HG02588 (cell line): ENCODE measurements around the gene STAT2.
"Not testable (repeated sequence)": the region's sequence is repeated elsewhere in the genome, so short reads cannot be mapped to it uniquely, and the experiment has no call there.

Experiments used
- ATAC-seq: cut with Tn5 transposase; IDR thresholded peaks from one replicate; pipeline ENCODE4 v1.9.1; 2021; ENCODE audit warnings: mild to moderate bottlenecking, moderate library complexity; ENCODE audit not compliant: unreplicated experiment

STAT2 gene

GRCh38 chr12:56362130-56363059 is 2.5 kb upstream of the STAT2 start, which contains the start of gene APOF:
APOF (minus strand) TSS chr12:56362857; CDS start chr12:56362745, 112 bp downstream.
- ATAC-seq: no peak

GRCh38 chr12:56361487-56362129 is 1.7 kb upstream of the STAT2 start:
- no peak for ATAC-seq

GRCh38 chr12:56358836-56359532 is 923 bp downstream of the STAT2 start:
- ATAC-seq: no peak

GRCh38 chr12:56351325-56351724 is 8.6 kb downstream of the STAT2 start:
- no peak for ATAC-seq

GRCh38 chr12:56350662-56351061 is 9.2 kb downstream of the STAT2 start:
- ATAC-seq: no peak

GRCh38 chr12:56348776-56349175 is 11.1 kb downstream of the STAT2 start:
- ATAC-seq: no peak

GRCh38 chr12:56347255-56347654 is 12.7 kb downstream of the STAT2 start:
- ATAC-seq: not testable (repeated sequence)

GRCh38 chr12:56346675-56347074 is 13.2 kb downstream of the STAT2 start:
- no peak for ATAC-seq

- ATAC-seq: not testable (repeated sequence)
Observed at GRCh38 chr12:56342290-56342689, 17.6 kb downstream of the STAT2 start.

GRCh38 chr12:56341616-56342015 is 18.3 kb downstream of the STAT2 start:
- no peak for ATAC-seq

GRCh38 chr12:56339158-56339422 is 20.8 kb downstream of the STAT2 start:
- ATAC-seq: no peak

- no peak for ATAC-seq
Observed at GRCh38 chr12:56338308-56339157, 21.4 kb downstream of the STAT2 start, which contains the start of gene IL23A. IL23A (plus strand) TSS chr12:56338884; CDS start chr12:56339045, 161 bp downstream.

GRCh38 chr12:56337753-56338251 is 22.1 kb downstream of the STAT2 start:
- no peak for ATAC-seq

GRCh38 chr12:56336361-56337167 is 23.3 kb downstream of the STAT2 start:
- no peak for ATAC-seq

- not testable (repeated sequence) for ATAC-seq
Observed at GRCh38 chr12:56335527-56335926, 24.4 kb downstream of the STAT2 start.

GRCh38 chr12:56334490-56334793 is 25.5 kb downstream of the STAT2 start:
- no peak for ATAC-seq

- ATAC-seq: peak; percentile 96
Observed at GRCh38 chr12:56333679-56334489, 26.0 kb downstream of the STAT2 start, which contains the start of gene PAN2. PAN2 (minus strand) TSS chr12:56334000; CDS start chr12:56333094, 906 bp downstream.

- ATAC-seq: no peak
Observed at GRCh38 chr12:56333197-56333678, 26.7 kb downstream of the STAT2 start.
